Measurements from ENCODE around the gene ACADL. TPM values are rescaled to one million over a fixed set of nuclear protein-coding genes. Genes with fewer than 3 reads are reported as not detected.

The ACADL gene
- total and polyA plus RNA-seq, 2 of the 13 experiments (the other 11 are each of a cell fraction or from before 2014, with no cell fraction given): not detected

DNA sequence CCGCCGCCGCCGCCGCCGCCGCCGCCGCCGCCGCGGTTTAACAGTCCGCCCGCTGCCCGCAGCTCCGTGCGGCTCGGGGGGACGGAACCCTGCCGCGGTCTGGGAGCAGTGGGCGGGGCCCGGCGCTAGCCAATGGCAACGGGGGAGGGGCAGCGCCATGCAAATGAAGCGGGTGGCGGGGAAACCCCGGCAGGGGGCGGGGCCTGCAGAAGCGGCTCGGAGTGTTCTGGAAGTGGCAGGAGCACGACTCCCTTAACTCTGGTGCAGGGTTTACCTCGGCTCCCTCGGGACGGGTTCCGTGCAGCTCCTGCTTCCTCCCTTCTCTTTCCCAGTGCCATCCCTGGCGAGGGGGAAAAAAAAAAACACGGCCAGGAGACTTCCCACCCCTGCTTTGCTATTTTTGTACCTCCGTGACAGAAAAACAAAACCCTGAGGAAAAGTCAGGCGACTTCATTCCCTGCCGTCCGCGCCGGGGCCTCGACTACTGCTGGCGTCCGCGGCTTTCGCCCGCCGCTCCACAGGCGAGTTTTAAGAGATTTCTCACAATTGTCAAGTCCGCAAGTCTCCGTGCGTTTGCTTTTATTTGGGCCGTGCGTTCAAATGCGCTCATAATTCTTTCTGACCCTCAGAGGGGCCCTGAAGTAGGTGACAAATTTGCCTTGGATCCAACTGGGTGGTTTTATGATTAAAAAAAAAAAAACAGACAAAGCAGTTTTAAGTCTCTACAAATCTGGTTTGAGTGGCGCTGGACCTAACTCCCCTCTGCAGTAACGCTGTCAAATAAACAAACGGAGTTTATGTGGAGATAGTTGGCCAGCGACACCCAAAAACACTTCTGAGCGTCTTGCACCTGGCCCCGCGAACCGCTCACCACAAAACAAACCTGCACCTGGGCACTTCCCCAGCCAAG, 53.7 kb downstream of the ACADL start, which contains the start of gene KANSL1L (continued):
- TF ChIP-seq, protein P1, sequence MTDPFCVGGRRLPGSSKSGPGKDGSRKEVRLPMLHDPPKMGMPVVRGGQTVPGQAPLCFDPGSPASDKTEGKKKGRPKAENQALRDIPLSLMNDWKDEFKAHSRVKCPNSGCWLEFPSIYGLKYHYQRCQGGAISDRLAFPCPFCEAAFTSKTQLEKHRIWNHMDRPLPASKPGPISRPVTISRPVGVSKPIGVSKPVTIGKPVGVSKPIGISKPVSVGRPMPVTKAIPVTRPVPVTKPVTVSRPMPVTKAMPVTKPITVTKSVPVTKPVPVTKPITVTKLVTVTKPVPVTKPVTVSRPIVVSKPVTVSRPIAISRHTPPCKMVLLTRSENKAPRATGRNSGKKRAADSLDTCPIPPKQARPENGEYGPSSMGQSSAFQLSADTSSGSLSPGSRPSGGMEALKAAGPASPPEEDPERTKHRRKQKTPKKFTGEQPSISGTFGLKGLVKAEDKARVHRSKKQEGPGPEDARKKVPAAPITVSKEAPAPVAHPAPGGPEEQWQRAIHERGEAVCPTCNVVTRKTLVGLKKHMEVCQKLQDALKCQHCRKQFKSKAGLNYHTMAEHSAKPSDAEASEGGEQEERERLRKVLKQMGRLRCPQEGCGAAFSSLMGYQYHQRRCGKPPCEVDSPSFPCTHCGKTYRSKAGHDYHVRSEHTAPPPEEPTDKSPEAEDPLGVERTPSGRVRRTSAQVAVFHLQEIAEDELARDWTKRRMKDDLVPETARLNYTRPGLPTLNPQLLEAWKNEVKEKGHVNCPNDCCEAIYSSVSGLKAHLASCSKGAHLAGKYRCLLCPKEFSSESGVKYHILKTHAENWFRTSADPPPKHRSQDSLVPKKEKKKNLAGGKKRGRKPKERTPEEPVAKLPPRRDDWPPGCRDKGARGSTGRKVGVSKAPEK (CRISPR knock-in tag; IDR thresholded peaks at IDR 0.05; ENCODE audit: borderline replicate concordance): peak; percentile 89
- TF ChIP-seq LCORL (IDR thresholded peaks at IDR 0.05) (no peak), LCORL (CRISPR knock-in tag; IDR thresholded peaks at IDR 0.05) (peak; percentile 36), ELF3 (CRISPR knock-in tag; IDR thresholded peaks at IDR 0.05) (peak; percentile 52), ZNF256 (CRISPR knock-in tag; conservative IDR thresholded peaks at IDR 0.05) (peak; percentile 78; the same call in 1 of the 2 replicates), THYN1 (CRISPR knock-in tag; IDR thresholded peaks at IDR 0.05; ENCODE audit: borderline replicate concordance, low read depth) (no peak), NRL (CRISPR knock-in tag; IDR thresholded peaks at IDR 0.05; ENCODE audit: borderline replicate concordance) (peak; percentile 64; the same call in 1 of the 2 replicates), NFE2L1 (CRISPR knock-in tag; IDR thresholded peaks at IDR 0.05; ENCODE audit: borderline replicate concordance) (no peak), JUN (CRISPR knock-in tag; IDR thresholded peaks at IDR 0.05) (no peak), EED (CRISPR knock-in tag; IDR thresholded peaks at IDR 0.05) (no peak), KMT2A (CRISPR knock-in tag; IDR thresholded peaks at IDR 0.05) (peak; percentile 35; the same call in 1 of the 2 replicates), ZNF878 (CRISPR knock-in tag; IDR thresholded peaks at IDR 0.05) (peak; percentile 89; the same call in 1 of the 2 replicates), DR1 (CRISPR knock-in tag; IDR thresholded peaks at IDR 0.05) (peak; percentile 83; the same call in 1 of the 2 replicates), TEAD3 (CRISPR knock-in tag; optimal IDR thresholded peaks at IDR 0.05; ENCODE audit: borderline replicate concordance) (peak; percentile 57), E2F2 (CRISPR knock-in tag; IDR thresholded peaks at IDR 0.05; ENCODE audit: borderline replicate concordance) (peak; percentile 70; the same call in 1 of the 2 replicates), ZNF17 (CRISPR knock-in tag; IDR thresholded peaks at IDR 0.05) (peak; percentile 93), KLF12 (CRISPR knock-in tag; IDR thresholded peaks at IDR 0.05; ENCODE audit: borderline replicate concordance) (no peak), CBX1 (IDR thresholded peaks at IDR 0.05; ENCODE audit: low read depth) (no peak), ZNF619 (CRISPR knock-in tag; IDR thresholded peaks at IDR 0.05) (0 out of 2 replicates have a peak, but pooled peaks have one; percentile 54), SMC3 (IDR thresholded peaks at IDR 0.05; ENCODE audit: low read length) (no peak), NR2F2 (IDR thresholded peaks at IDR 0.05; ENCODE audit: borderline replicate concordance, low read depth) (no peak; the same call in 1 of the 2 replicates), YEATS4 (CRISPR knock-in tag; IDR thresholded peaks at IDR 0.05; ENCODE audit: borderline replicate concordance) (no peak)
- TF ChIP-seq, protein P2, sequence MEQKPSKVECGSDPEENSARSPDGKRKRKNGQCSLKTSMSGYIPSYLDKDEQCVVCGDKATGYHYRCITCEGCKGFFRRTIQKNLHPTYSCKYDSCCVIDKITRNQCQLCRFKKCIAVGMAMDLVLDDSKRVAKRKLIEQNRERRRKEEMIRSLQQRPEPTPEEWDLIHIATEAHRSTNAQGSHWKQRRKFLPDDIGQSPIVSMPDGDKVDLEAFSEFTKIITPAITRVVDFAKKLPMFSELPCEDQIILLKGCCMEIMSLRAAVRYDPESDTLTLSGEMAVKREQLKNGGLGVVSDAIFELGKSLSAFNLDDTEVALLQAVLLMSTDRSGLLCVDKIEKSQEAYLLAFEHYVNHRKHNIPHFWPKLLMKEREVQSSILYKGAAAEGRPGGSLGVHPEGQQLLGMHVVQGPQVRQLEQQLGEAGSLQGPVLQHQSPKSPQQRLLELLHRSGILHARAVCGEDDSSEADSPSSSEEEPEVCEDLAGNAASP (CRISPR knock-in tag; IDR thresholded peaks at IDR 0.05; ENCODE audit: borderline replicate concordance): no peak; the same call in 1 of the 2 replicates
- TF ChIP-seq, protein P3, sequence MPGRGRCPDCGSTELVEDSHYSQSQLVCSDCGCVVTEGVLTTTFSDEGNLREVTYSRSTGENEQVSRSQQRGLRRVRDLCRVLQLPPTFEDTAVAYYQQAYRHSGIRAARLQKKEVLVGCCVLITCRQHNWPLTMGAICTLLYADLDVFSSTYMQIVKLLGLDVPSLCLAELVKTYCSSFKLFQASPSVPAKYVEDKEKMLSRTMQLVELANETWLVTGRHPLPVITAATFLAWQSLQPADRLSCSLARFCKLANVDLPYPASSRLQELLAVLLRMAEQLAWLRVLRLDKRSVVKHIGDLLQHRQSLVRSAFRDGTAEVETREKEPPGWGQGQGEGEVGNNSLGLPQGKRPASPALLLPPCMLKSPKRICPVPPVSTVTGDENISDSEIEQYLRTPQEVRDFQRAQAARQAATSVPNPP (CRISPR knock-in tag; IDR thresholded peaks at IDR 0.05): 0 out of 2 replicates have a peak, but pooled peaks have one; percentile 38

All from HepG2 (cell line).